ENCODE data around the gene P2RY2.
A peak's percentile ranks its signal among the peaks of the same experiment; 100 is the strongest.
"Not testable (repeated sequence)": the region's sequence is repeated elsewhere in the genome, so short reads cannot be mapped to it uniquely, and the experiment has no call there.

The P2RY2 gene

DNA sequence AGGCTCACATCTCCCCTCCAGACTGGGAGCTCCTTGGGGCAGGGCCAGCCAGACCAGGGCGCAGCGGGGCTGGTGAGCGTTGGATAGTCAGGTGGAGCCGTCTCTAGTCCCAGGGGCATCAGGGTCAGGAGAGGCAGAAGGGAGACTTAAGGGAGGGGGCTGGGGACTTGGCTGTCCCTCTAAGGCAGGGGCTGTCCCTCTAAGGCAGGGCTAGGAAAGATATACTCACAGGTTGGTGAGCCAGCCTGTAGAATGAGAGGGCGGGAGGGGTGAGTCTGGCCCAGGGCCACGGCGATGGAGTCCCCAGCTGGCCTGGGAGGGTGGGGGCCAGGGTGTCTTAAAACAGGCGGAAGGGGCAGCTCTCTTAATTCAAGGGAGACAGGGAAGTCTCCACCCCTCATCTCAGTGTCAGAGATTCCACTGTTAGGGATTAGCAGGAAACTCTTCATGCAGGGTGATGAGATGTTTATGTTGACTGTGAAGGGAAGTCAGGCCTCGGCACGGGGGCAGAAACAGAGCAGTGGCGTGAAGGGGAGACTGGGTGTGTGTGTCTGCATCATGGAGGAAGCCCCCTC lies 11.3 kb downstream of the P2RY2 start:
- DNase-seq, result no peak

DNA sequence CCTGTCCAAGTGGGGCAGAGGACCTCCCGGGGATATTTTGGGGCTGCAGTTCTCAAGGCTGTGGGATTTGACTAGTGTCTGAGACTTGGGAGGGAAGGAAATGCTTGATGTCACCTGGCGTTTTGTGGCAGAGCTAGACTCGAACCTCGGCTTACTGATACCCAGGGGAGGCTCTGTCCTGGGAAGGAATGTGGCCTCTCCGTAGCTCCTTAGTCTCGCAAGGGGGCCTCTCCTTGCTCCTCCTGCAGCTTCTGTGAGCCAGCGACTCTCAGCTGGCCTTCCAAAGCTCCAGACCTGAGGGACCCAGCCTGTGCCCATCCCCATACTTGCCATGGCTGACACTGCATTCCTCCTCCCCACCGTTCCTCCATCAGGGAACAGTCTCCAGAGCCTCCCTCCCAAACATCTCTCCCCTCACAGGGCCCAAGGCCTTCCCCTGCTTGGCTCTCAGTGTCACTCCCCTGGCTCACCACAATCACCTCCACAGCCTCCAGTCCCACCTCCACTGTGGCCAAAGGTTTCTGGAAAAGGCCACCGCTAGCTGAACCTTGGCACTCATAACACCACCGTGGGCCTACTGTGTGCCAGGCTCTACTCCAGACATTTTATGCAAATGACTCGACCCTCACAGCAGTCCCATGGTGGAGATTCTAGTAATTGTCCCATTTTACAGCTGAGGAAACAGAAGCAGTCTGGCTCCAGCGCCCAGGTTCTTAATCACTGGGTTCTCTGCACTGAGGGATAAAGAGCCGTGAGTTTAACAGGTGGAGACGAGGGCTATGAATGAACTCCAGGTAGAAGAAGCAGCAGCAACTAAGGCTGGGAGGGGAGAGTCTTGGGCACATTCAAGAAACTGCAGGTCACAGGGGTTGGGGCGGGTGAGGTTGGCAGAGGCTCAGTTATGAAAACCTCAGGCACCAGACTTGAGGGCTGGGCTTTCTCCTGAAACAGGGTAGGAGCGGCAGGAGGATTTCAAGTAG lies 12.1 kb downstream of the P2RY2 start:
- DNase-seq, result no peak

DNA sequence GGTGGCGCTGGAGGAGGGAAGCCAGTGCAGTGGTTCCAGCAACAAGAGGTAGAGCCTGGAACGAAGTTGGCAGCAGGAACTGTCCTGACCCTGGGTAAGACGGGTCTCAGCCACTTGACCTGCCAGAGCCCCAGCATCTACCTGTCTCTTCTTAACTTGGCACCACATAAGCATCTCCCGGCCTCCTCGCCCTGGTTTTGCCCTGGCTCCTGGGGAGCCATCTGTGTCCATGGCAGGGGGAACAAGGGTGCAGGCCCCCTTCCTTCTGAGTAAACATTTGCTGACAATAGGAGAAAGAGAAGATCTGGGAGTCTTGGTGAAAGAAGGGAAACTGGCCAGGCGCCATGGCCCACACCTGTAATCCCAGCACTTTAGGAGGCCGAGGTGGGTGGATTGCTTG lies 12.8 kb downstream of the P2RY2 start:
- no peak for DNase-seq

DNA sequence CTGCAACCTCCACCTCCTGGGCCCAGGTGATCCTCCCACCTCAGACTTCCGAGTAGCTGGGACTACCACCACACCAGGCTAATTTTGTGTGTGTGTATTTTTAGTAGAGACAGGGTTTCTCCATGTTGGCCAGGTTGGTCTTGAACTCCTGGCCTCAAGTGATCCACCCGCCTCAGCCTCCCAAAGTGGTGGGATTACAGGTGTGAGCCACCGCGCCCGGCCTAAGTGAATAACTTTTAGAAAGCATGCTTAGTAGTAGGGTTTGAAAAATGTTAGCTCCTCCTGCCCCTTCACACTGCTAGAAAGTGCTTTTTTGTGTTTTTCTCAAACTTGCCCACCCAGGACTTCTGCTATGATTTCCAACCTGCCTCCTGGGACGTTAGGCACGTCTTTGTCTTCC lies 14.4 kb downstream of the P2RY2 start:
- DNase-seq, result not testable (repeated sequence)

DNA sequence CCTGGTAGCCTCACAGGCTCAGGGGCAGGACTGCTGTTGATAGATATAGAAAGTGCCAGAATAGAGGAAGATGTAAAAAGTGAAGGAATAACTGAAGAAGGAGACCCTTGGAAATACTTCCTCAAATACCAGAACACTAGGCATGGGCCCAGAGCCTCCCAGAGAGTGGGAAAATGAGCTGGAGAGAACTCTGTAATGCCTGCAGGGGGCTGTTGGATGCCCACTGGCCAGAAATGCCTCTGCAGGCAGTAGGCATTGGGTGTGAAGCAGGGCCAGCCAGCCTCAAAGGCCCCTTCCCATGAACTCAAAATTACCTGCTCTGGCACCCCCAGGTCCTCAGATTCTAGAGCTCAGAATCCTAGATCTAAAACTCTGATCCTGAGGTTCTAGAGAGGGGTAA lies 15.1 kb downstream of the P2RY2 start:
- no peak for DNase-seq

DNA sequence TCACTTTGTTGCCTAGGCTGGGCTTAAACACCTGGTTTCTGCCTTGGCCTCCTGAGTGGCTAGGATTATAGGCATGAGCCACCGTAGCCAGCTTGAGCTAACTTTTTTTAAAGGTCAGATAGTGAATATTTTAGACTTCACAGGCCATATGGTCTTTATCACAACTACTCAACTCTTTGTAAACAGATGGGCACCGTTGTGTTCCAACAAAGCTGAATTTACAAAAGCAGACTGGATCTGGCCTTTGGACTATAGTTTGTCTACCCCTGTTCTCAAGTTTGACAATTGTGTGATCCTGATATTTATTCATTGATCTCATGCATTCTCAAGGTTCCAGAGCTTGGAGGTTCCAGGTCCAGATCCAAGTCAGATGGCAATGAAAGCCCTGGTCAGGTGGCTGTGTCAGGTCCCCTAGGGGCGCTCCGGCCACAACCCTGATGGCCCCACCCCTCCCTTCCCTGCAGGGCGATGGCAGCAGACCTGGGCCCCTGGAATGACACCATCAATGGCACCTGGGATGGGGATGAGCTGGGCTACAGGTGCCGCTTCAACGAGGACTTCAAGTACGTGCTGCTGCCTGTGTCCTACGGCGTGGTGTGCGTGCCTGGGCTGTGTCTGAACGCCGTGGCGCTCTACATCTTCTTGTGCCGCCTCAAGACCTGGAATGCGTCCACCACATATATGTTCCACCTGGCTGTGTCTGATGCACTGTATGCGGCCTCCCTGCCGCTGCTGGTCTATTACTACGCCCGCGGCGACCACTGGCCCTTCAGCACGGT lies 15.8 kb downstream of the P2RY2 start:
- DNase-seq, result no peak

DNA sequence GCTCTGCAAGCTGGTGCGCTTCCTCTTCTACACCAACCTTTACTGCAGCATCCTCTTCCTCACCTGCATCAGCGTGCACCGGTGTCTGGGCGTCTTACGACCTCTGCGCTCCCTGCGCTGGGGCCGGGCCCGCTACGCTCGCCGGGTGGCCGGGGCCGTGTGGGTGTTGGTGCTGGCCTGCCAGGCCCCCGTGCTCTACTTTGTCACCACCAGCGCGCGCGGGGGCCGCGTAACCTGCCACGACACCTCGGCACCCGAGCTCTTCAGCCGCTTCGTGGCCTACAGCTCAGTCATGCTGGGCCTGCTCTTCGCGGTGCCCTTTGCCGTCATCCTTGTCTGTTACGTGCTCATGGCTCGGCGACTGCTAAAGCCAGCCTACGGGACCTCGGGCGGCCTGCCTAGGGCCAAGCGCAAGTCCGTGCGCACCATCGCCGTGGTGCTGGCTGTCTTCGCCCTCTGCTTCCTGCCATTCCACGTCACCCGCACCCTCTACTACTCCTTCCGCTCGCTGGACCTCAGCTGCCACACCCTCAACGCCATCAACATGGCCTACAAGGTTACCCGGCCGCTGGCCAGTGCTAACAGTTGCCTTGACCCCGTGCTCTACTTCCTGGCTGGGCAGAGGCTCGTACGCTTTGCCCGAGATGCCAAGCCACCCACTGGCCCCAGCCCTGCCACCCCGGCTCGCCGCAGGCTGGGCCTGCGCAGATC lies 16.5 kb downstream of the P2RY2 start:
- no peak for DNase-seq

DNA sequence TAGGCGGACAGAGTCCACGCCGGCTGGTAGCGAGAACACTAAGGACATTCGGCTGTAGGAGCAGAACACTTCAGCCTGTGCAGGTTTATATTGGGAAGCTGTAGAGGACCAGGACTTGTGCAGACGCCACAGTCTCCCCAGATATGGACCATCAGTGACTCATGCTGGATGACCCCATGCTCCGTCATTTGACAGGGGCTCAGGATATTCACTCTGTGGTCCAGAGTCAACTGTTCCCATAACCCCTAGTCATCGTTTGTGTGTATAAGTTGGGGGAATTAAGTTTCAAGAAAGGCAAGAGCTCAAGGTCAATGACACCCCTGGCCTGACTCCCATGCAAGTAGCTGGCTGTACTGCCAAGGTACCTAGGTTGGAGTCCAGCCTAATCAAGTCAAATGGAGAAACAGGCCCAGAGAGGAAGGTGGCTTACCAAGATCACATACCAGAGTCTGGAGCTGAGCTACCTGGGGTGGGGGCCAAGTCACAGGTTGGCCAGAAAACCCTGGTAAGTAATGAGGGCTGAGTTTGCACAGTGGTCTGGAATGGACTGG lies 17.2 kb downstream of the P2RY2 start:
- DNase-seq, result no peak

DNA sequence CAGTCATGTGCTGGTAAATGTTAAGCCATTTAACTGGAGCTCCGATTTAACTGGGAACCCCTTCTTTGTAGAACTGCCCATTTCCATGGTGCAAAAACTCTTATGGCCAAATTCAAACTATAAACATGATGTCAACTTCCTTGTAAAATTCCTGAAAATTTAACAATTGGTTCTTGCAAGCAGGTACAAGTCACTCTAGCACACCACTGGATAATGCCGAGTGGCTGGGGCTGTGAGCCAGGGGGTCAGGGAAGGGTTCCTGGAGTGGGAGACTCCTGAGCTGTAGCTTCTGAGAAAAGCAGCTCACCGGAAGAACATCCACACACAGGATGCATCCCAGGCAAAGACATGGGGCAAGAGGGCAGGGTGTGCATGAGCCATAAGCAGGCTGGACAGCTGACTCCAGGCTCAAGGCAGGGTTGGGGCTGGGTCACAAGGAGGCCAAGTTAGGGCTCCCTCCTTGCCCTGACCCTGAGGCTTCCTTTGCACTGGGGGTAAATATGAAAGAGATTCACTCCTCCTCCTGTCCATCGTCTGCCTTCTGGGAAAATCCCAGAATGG lies 18.2 kb downstream of the P2RY2 start:
- no peak for DNase-seq

DNA sequence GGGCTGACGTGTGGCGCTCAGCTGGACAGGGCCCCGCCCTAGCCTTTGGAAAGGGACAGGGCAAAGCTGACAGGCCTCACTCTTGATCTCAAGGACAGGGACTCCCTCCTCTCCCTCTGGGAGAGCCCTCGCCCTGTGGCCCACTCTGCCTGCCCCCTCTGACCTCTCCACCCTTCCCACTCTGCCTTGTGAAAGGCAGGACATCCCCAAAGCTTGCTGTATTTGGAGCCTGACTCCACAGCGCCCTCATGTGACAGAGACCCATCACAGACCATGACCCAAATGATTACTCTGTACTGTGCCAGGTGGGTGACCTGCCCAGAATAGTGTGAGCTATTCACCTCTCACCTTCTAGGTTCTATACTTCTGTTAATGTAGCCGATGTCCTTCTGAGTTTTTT lies 18.8 kb downstream of the P2RY2 start:
- DNase-seq, result peak; percentile 5

DNA sequence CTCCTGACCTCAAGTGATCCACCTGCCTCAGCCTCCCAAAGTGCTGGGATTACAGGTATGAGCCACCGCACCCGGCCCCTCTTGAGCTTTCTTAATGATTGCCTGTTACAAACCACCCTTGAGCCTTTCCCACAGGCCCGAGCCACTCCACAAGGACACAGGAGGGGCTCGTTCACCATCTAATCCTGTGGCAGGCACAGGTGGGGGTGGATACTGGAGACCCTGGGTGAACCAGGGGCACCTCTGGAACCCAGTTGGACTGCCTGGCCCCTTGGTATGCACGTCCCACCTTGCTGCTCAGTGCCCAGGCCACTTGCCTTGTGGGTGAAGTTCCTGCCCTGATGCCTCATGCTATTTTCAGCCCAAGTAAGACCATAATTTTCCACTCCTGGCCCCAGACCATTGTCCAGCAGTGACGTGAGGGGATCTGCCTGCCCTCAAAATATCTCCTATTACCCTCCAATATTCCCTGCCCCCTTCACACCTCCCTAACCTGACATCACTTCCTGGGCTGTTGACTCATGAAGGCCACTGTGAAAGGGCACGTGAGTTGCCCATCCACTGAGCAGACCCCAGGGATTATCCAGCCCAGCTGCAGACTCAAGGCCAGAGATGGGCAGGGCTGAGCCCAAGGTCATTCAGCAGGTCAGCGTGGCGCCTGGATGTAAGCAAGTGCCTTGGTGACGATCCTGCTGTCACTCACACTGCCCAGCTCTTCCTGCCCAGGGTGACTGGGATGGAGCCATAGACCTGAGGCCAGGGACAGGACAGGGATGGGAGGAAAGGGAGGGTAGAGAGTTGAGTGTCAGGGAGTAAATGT lies 19.6 kb downstream of the P2RY2 start:
- DNase-seq, result peak; percentile 15

DNA sequence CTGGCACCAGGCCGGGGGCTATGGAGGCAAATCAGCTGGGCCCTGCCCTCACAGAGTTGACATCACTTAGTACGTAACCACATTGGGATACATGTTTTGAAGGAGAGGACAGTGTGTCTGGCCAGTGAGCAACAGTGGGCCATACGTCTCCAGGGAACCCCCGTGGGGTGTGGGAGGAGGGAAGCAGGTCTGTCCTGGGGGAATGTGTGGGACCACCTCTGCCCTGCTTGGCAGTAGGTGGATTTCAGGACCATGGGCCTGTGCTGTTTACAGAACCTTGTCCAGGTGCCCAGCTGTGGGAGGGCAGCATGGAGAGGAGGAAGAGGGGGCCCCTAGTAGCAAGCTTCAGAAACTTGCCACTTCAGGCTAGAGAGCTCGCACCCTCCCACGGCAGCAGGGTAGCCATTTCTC lies 21.0 kb downstream of the P2RY2 start:
- DNase-seq, result no peak

DNA sequence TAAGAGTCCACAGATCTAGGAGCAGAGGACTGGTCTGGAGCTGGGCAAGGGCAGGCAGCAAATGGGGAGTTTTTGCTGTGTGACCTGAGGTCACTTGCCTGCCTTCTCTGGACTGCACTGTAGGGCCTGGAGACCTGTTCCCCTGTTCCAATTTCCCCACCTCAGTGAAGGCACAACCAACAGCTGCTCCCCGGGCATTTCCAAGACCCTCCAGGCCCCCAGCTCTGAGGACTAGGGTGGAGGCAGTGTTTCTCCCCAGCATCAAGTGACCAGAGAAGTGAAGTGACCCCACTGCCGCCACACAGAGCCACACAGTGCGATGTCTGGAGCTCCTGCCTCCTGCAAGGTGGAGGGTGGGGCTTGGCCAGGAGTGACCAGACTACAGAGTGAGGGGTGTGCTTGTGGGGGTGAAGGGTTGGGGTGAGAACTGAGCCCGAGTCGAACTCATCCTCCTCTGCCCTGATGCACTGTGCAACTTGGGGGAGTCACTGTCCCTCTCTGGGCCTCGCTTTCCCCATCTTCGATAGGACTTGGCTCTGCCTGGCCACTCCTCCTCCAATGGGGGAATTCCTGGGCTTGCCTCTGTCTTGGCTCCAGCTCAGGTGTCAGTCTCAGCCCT lies 21.6 kb downstream of the P2RY2 start:
- no peak for DNase-seq

DNA sequence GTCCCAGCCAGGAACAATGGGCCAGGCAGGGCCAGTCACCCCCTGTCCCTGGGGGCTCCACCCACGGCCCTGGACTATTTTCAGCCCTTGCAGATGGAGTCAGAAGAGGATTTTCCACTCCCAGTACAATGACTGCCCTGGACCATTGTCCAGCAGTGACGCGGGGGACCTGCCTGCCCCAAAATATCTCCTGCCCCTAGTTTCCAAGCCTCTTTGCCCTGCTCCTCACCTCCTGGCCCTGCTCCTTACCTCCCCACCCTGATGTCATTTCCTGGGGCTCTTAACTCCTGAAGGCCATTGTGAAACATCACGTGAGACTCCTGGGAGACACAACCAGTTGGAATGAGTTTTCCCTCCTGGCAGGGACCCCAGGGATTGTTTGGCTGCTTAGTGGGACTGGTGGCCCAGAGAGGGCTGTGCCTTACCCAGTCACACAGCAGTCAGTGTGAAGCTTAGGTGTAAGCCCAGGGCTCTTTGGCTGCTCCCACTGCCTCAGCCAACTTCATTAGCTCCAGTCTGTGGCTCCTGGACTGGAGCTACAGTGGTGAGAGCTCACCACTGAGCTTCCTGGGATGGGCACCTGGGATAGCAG lies 22.2 kb downstream of the P2RY2 start:
- peak; percentile 12 for DNase-seq

DNA sequence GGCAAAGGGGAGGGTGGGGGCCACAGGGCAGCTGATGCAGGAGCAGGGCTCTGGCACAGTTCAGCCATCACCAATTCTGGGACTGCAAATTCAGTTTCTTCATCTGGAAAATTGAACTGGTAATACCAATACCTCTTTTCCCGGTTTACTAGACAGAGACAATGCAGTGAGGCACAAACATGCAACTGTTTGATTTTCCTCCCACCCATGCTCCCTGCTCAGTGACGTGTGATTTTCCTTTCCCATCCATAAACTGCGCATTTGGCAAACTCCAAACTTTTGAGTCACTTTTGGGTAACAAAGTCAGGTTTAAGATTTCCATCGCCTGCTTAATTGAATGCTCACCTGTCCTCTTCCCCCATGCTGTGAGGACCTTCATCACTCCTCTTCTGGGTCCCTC lies 23.2 kb downstream of the P2RY2 start:
- DNase-seq, result no peak

DNA sequence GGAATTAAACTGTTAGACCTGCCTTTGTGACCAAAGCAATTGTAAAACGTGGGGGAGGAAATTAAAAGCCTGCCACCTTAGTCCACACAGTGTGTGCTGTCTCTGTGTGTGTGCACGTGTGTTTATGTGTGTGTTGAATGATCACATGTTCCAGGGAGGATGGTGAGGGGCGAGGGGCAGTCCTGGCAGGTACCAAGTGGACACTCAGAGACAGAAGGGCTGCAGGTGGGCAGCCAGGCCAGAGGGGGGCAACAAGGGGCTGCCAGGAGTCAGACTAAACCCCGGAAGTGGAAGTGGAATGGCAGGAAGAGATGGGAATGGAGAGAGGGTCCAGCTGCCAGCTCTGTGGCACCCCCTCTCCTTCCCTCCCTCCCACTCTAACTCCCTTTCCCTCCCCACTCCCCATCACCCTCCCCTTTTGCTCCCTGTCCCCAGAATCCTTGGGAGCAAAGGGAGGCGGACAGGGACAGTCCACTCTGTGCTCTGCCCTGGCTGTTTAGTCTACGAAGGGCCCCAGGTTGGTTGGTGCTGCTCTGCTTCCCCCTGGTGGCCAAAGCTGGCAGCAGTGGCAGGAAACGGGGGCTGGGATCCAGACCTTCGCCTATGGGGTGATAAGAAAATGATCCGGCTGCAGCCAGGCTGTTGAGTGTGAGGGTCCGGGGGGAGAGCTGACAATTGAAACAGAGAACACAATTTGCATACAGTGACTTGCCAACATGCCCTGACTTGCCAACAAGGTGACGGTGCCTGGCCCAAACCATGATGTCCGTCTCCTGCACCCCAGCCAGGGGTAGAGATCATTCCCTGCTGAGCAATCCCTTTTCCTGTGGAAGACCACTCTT lies 24.4 kb downstream of the P2RY2 start:
- DNase-seq, result peak; percentile 62

DNA sequence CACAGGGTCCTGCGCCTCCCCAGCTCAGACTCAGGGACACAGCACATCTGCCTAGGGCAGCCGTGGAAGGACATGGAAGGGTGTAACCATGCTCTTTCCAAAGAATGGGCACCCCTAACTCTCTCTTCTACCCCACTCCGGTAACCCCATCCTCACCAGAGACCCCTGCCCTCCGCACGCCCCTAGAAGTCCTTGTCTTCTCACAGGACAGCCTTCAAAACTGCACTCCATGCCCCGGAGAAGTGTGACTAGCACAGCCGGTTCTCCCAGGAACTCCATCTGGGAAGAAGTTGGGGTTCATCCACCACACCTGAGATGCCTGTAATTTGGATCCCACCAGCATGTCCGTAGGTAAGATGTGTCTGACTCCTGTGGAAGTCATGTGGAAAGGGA lies 25.0 kb downstream of the P2RY2 start:
- no peak for DNase-seq

DNA sequence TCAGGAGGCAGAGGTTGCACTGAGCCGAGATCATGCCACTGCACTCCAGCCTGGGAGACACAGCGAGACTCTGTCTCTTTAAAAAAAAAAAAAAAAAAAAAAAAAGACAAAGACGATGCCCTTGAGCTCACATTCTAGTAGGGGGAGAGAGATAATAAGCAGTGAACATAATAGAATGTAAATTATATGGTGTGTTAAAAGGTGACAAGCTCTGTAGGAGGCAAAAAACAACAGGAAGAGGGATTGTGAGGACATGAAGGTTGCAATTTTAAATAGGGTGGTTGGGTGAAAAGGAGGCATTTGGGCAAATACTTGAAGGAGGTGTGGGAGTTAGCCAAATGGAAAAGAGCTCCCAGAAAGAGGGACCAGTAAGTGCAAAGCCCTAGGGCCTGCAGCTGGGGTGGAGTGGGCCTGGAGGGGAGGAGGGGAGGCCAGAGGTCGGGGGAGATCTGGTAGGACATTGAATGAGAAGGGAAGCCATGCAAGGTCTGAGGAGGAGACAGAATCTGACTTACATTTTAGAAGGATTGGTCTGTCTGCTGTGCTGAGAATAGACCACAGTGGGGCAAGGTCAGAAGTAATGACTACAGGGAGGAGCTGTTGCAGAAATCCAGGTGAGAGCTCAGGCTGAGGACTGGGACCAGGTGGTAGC lies 26.6 kb downstream of the P2RY2 start:
- DNase-seq, result no peak

DNA sequence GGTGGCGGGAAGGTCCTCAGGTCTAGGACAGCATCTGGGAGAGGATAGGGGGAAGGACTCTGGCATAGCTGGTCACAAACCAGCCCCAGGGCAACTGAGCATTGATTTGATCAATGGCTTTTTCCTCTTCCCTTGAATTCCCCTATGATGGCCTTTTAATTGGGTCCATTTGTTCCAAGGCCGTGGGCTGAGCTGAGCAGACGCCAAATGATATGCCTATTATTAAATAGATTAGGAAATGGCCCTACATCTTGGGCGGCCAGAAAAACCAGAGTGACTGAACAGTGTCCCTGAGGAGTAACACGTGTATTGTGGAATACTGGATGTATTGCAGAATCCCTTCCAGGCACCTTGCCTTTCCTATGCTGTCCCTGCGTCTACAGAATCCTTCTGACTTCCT lies 27.4 kb downstream of the P2RY2 start:
- DNase-seq, result no peak
